Caco-2 (cell line): ENCODE data around the gene EMP1. TPM values are rescaled to one million over a fixed set of nuclear protein-coding genes. Genes with fewer than 3 reads are reported as not detected.
A peak's percentile ranks its signal among the peaks of the same experiment; 100 is the strongest.

Source experiments
- BruUV-seq: library from RNA; stranded (reverse); fragments of 400-500 nt; replicated peaks from 2 replicates; lab custom pipeline; 2021; lab: Mats Ljungman, UMichigan
- CTCF ChIA-PET: fragments of 300-600 bp; sonication (Branson Sonifier 250); formaldehyde crosslinking; loops from one replicate; lab custom pipeline; 2022; ENCODE audit warnings: antibody characterized with exemption; lab: Charles Lee
- POLR2A ChIA-PET: fragments of 300-600 bp; sonication (Branson Sonifier 250); formaldehyde crosslinking; loops from one replicate; lab custom pipeline; 2022; ENCODE audit warnings: antibody characterized with exemption; lab: Charles Lee
- DNase-seq, 2 experiments: peaks; one replicate each; pipeline versions ENCODE4 v3.0.0 to v3.0.0-alpha.2; 2020 to 2022
- H3K27me3 ChIP-seq: replicated peaks from 2 replicates; pipeline ENCODE4 v1.6.0; 2011; ENCODE audit warnings: low read length; ENCODE audit not compliant: control insufficient read depth, insufficient read depth
- H3K36me3 ChIP-seq: 2 replicates; pipeline ENCODE4 v1.5.1; 2011; ENCODE audit warnings: low read length; ENCODE audit not compliant: control insufficient read depth, insufficient read depth
- H3K4me1 ChIP-seq: fragments of 250-450 bp; sonication (Bioruptor Pico); 2 replicates; pipeline ENCODE4 v1.5.1; 2020; ENCODE audit warnings: mild to moderate bottlenecking
- H3K4me3 ChIP-seq: 2 replicates; pipeline ENCODE4 v1.5.1; 2011; ENCODE audit warnings: low read depth, mild to moderate bottlenecking, control low read depth, low read length
- H3K9me3 ChIP-seq: fragments of 250-450 bp; sonication (Bioruptor Pico); 2 replicates; pipeline ENCODE4 v1.5.1; 2020; ENCODE audit warnings: mild to moderate bottlenecking, moderate library complexity
- H3K27ac Mint-ChIP-seq: one replicate; pipeline ENCODE4 v1.8.0; 2022; ENCODE audit warnings: mixed read lengths; ENCODE audit not compliant: unreplicated experiment
- H3K27me3 Mint-ChIP-seq: one replicate; pipeline ENCODE4 v1.8.0; 2022; ENCODE audit warnings: mixed read lengths; ENCODE audit not compliant: insufficient read depth, unreplicated experiment
- H3K36me3 Mint-ChIP-seq: one replicate; pipeline ENCODE4 v1.8.0; 2022; ENCODE audit warnings: mild to moderate bottlenecking, mixed read lengths; ENCODE audit not compliant: insufficient read depth, unreplicated experiment
- H3K4me1 Mint-ChIP-seq: one replicate; pipeline ENCODE4 v1.8.0; 2022; ENCODE audit warnings: low read depth, mixed read lengths; ENCODE audit not compliant: unreplicated experiment
- H3K4me3 Mint-ChIP-seq: one replicate; pipeline ENCODE4 v1.8.0; 2022; ENCODE audit warnings: mild to moderate bottlenecking, moderate library complexity, mixed read lengths; ENCODE audit not compliant: unreplicated experiment
- H3K9me3 Mint-ChIP-seq: one replicate; pipeline ENCODE4 v1.8.0; 2022; ENCODE audit warnings: mixed read lengths; ENCODE audit not compliant: unreplicated experiment
- intact Hi-C: fragments of 100-400 bp; cut with micrococcal nuclease; formaldehyde crosslinking; loops from one replicate; pipeline ENCODE4 v1.10.0; 2022; ENCODE audit not compliant: unreplicated experiment
- total RNA-seq: library from RNA; stranded (reverse); gene quantifications from 2 replicates; pipeline ENCODE4 v1.2.3, GENCODE V29; 2022
- TF ChIP-seq, protein P1 (sequence below), 2 experiments: fragments of 200-600 bp in 1 of 2; IDR thresholded peaks; 1 replicate in 1 of 2; 2 replicates in 1 of 2; pipeline versions ENCODE4 v1.5.1 to v1.8.0; 2011 to 2022; ENCODE audit warnings: antibody characterized with exemption in 1 of 2, control low read depth in 1 of 2, inconsistent platforms in 1 of 2, low read depth in 1 of 2, low read length in 1 of 2, mild to moderate bottlenecking in 1 of 2, moderate library complexity in 1 of 2; ENCODE audit not compliant: insufficient read depth in 1 of 2, severe bottlenecking in 1 of 2, unreplicated experiment in 1 of 2

EMP1 gene
- total RNA-seq, 1 experiment from 2014 or later = 6.6 TPM

GRCh38 chr12:13173012-13173932 is 23.3 kb upstream of the EMP1 start:
- Mint-ChIP-seq H3K4me3 (no peak overlapping the region), H3K27ac (peak overlapping the region; percentile 43), H3K9me3 (no peaks in the 10 kb centered on the region), H3K4me1 (peaks cover 50% of the 10 kb centered on the region), H3K36me3 (no peaks in the 10 kb centered on the region), H3K27me3 (no peaks in the 10 kb centered on the region)
- intact Hi-C loops = loop anchor here (2.0 kb wide), 2 partner anchors 24 kb away; partner anchors contain the start of gene EMP1
- POLR2A ChIA-PET = interaction anchor here (0.6 kb wide), 2 partner anchors 23 to 282 kb away, joined by 3 read pairs; no protein-coding TSS in a partner anchor
- TF ChIP-seq, protein P1, sequence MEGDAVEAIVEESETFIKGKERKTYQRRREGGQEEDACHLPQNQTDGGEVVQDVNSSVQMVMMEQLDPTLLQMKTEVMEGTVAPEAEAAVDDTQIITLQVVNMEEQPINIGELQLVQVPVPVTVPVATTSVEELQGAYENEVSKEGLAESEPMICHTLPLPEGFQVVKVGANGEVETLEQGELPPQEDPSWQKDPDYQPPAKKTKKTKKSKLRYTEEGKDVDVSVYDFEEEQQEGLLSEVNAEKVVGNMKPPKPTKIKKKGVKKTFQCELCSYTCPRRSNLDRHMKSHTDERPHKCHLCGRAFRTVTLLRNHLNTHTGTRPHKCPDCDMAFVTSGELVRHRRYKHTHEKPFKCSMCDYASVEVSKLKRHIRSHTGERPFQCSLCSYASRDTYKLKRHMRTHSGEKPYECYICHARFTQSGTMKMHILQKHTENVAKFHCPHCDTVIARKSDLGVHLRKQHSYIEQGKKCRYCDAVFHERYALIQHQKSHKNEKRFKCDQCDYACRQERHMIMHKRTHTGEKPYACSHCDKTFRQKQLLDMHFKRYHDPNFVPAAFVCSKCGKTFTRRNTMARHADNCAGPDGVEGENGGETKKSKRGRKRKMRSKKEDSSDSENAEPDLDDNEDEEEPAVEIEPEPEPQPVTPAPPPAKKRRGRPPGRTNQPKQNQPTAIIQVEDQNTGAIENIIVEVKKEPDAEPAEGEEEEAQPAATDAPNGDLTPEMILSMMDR (IDR thresholded peaks at IDR 0.05; ENCODE audit: insufficient read depth in 1 of 2, low read depth in 1 of 2, low read length in 1 of 2, severe bottlenecking in 1 of 2, unreplicated experiment in 1 of 2) = no peak
- no peaks in the 10 kb centered on the region for H3K9me3 ChIP-seq
- no peaks in the 10 kb centered on the region for H3K36me3 ChIP-seq
- CTCF ChIA-PET = no interaction called here
- H3K4me3 ChIP-seq = no peak overlapping the region
- H3K27me3 ChIP-seq = no peaks in the 10 kb centered on the region
- DNase-seq = no peak
- no TSS peak for BruUV-seq
- H3K4me1 ChIP-seq = peaks cover 35% of the 10 kb centered on the region

GRCh38 chr12:13175499-13175898 is 21.0 kb upstream of the EMP1 start:
- Histone ChIP-seq H3K9me3 (no peaks in the 10 kb centered on the region), H3K4me3 (no peak overlapping the region), H3K4me1 (peaks cover 35% of the 10 kb centered on the region), H3K36me3 (no peaks in the 10 kb centered on the region), H3K27me3 (no peaks in the 10 kb centered on the region)
- Mint-ChIP-seq H3K27ac (no peak overlapping the region), H3K36me3 (no peaks in the 10 kb centered on the region), H3K4me1 (peaks cover 40% of the 10 kb centered on the region), H3K4me3 (no peak overlapping the region), H3K27me3 (no peaks in the 10 kb centered on the region), H3K9me3 (no peaks in the 10 kb centered on the region)
- CTCF ChIA-PET = no interaction called here
- no TSS peak for BruUV-seq
- no peak for DNase-seq
- intact Hi-C loops = no loop called here
- POLR2A ChIA-PET = interaction anchor here (0.6 kb wide), 1 partner anchor 25 kb away, joined by 3 read pairs; no protein-coding TSS in a partner anchor
- TF ChIP-seq, protein P1 (IDR thresholded peaks at IDR 0.05; ENCODE audit: insufficient read depth in 1 of 2, low read depth in 1 of 2, low read length in 1 of 2, severe bottlenecking in 1 of 2, unreplicated experiment in 1 of 2) = no peak

DNA sequence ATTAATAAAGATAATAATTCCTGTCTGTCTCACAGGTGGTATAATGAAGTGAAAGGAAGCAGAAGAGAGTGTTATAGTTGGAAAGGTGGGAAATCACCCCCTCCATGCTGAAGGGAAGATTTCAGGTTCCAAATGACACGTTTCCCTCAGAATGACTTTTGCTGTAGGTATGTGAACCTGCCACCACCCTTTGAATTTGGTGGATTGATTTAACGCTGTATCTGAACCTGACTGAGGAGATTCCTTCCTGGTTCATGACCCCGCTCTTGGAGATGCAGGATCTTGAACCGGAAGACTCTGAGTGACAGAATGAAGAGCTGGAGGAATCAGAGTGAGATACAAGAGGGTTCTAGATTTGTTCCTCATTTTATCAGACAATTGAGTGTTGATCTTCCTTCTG is 20.3 kb upstream of the EMP1 start:
- intact Hi-C loops = no loop called here
- peaks cover 32% of the 10 kb centered on the region for H3K4me1 Mint-ChIP-seq
- no peak overlapping the region for H3K27ac Mint-ChIP-seq

More for the DNA sequence above, 20.3 kb upstream of the EMP1 start:
- no peak for DNase-seq
- no TSS peak for BruUV-seq
- ChIA-PET CTCF (interaction anchor here (0.6 kb wide), 1 partner anchor 11 kb away, joined by 3 read pairs; no protein-coding TSS in a partner anchor), POLR2A (no interaction called here)
- Mint-ChIP-seq H3K27me3 (no peaks in the 10 kb centered on the region), H3K36me3 (no peaks in the 10 kb centered on the region), H3K4me3 (no peak overlapping the region), H3K9me3 (no peaks in the 10 kb centered on the region)
- TF ChIP-seq, protein P1 (IDR thresholded peaks at IDR 0.05; ENCODE audit: insufficient read depth in 1 of 2, low read depth in 1 of 2, low read length in 1 of 2, severe bottlenecking in 1 of 2, unreplicated experiment in 1 of 2) = no peak
- Histone ChIP-seq H3K36me3 (no peaks in the 10 kb centered on the region), H3K4me1 (peaks cover 27% of the 10 kb centered on the region), H3K4me3 (no peak overlapping the region), H3K27me3 (no peaks in the 10 kb centered on the region), H3K9me3 (no peaks in the 10 kb centered on the region)
